HEK293 (cell line): Measurements from ENCODE around the gene MYH15.

ENCODE experiments used
- CTCF ChIA-PET: fragments of 350-600 bp; formaldehyde crosslinking; extraction: SDS; loops from one replicate; lab custom pipeline; 2021; ENCODE audit warnings: antibody characterized with exemption; lab: Yijun Ruan, JAX
- POLR2A ChIA-PET: fragments of 300-600 bp; formaldehyde crosslinking; extraction: SDS; loops from one replicate; lab custom pipeline; 2020; ENCODE audit warnings: antibody characterized with exemption, inconsistent platforms; lab: Yijun Ruan, JAX
- H3K27ac ChIP-seq: fragments of 200-500 bp; sonication (Bioruptor generic); 2 replicates; pipeline ENCODE4 v1.5.1; 2014; ENCODE audit warnings: low read depth, low read length, control low read depth, inconsistent platforms; ENCODE audit errors: extremely low read depth
- H3K36me3 ChIP-seq, 2 experiments: fragments of 200-500 bp in 1 of 2; sonication (Bioruptor generic) in 1 of 2; 1 replicate in 1 of 2; 2 replicates in 1 of 2; pipeline ENCODE4 v1.5.1; 2014 to 2017; ENCODE audit warnings: inconsistent platforms in 2 of 2, low read length in 2 of 2; ENCODE audit not compliant: control insufficient read depth in 2 of 2, insufficient read depth in 1 of 2
- H3K4me1 ChIP-seq: fragments of 200-500 bp; sonication (Bioruptor generic); 2 replicates; pipeline ENCODE4 v1.5.1; 2014; ENCODE audit warnings: mild to moderate bottlenecking, low read length, inconsistent platforms; ENCODE audit not compliant: control insufficient read depth, insufficient read depth
- H3K4me3 ChIP-seq: 2 replicates; pipeline ENCODE4 v1.5.1; 2011; ENCODE audit warnings: low read depth, mild to moderate bottlenecking, control low read depth, low read length, moderate library complexity
- H3K9me3 ChIP-seq: fragments of 200-500 bp; sonication (Bioruptor generic); 2 replicates; pipeline ENCODE4 v1.5.1; 2014; ENCODE audit warnings: low read depth, low read length, inconsistent platforms; ENCODE audit not compliant: control insufficient read depth, insufficient read depth
- EGR2 ChIP-seq: fragments of 450-650 bp; formaldehyde crosslinking; IDR thresholded peaks from 2 replicates; pipeline ENCODE4 v1.5.1; 2016; ENCODE audit warnings: low read depth, missing biosample characterization, missing genetic modification characterization
- ELK4 ChIP-seq: IDR thresholded peaks from 2 replicates; pipeline ENCODE4 v1.6.1; 2011; ENCODE audit warnings: mild to moderate bottlenecking, low read depth, low read length, borderline replicate concordance
- GLIS2 ChIP-seq: fragments of 450-650 bp; formaldehyde crosslinking; IDR thresholded peaks from 2 replicates; pipeline ENCODE4 v1.5.1; 2016; ENCODE audit warnings: missing biosample characterization, missing genetic modification characterization
- MYNN ChIP-seq: fragments of 450-650 bp; formaldehyde crosslinking; IDR thresholded peaks from 2 replicates; pipeline ENCODE4 v1.5.1; 2016; ENCODE audit warnings: missing biosample characterization, missing genetic modification characterization, borderline replicate concordance
- REST ChIP-seq: fragments of 450-650 bp; formaldehyde crosslinking; IDR thresholded peaks from 2 replicates; pipeline ENCODE4 v1.5.1; 2016; ENCODE audit warnings: missing biosample characterization, missing genetic modification characterization
- ZBTB17 ChIP-seq: fragments of 450-650 bp; formaldehyde crosslinking; IDR thresholded peaks from 2 replicates; pipeline ENCODE4 v1.5.1; 2016; ENCODE audit warnings: missing biosample characterization, missing genetic modification characterization
- ZFP41 ChIP-seq: fragments of 450-650 bp; formaldehyde crosslinking; IDR thresholded peaks from 2 replicates; pipeline ENCODE4 v1.5.1; 2016; ENCODE audit warnings: missing biosample characterization, missing genetic modification characterization, borderline replicate concordance
- ZNF112 ChIP-seq: fragments of 450-650 bp; formaldehyde crosslinking; IDR thresholded peaks from 2 replicates; pipeline ENCODE4 v1.5.0; 2017; ENCODE audit warnings: missing biosample characterization, missing genetic modification characterization
- ZNF133 ChIP-seq: fragments of 450-650 bp; formaldehyde crosslinking; IDR thresholded peaks from 2 replicates; pipeline ENCODE4 v1.5.1; 2016; ENCODE audit warnings: missing biosample characterization, missing genetic modification characterization
- ZNF146 ChIP-seq: fragments of 450-650 bp; formaldehyde crosslinking; IDR thresholded peaks from 2 replicates; pipeline ENCODE4 v1.5.1; 2016; ENCODE audit warnings: missing biosample characterization, missing genetic modification characterization
- ZNF16 ChIP-seq: fragments of 450-650 bp; formaldehyde crosslinking; IDR thresholded peaks from 2 replicates; pipeline ENCODE4 v1.5.1; 2016; ENCODE audit warnings: low read depth, missing biosample characterization, missing genetic modification characterization
- ZNF18 ChIP-seq: fragments of 450-650 bp; formaldehyde crosslinking; IDR thresholded peaks from 2 replicates; pipeline ENCODE4 v1.5.1; 2016; ENCODE audit warnings: missing biosample characterization, missing genetic modification characterization
- ZNF202 ChIP-seq: fragments of 450-650 bp; formaldehyde crosslinking; IDR thresholded peaks from 2 replicates; pipeline ENCODE4 v1.5.1; 2016; ENCODE audit warnings: missing biosample characterization, missing genetic modification characterization, borderline replicate concordance
- ZNF266 ChIP-seq: fragments of 450-650 bp; formaldehyde crosslinking; IDR thresholded peaks from 2 replicates; pipeline ENCODE4 v1.5.1; 2016; ENCODE audit warnings: missing biosample characterization, missing genetic modification characterization, low read depth
- ZNF391 ChIP-seq: fragments of 450-650 bp; formaldehyde crosslinking; IDR thresholded peaks from 2 replicates; pipeline ENCODE4 v1.5.1; 2016; ENCODE audit warnings: low read depth, missing biosample characterization, missing genetic modification characterization, borderline replicate concordance
- ZNF426 ChIP-seq: fragments of 450-650 bp; formaldehyde crosslinking; IDR thresholded peaks from 2 replicates; pipeline ENCODE4 v1.5.1; 2017; ENCODE audit warnings: missing biosample characterization, missing genetic modification characterization, mild to moderate bottlenecking, inconsistent platforms, moderate library complexity
- ZNF558 ChIP-seq: fragments of 450-650 bp; formaldehyde crosslinking; IDR thresholded peaks from 2 replicates; pipeline ENCODE4 v1.5.1; 2016; ENCODE audit warnings: missing biosample characterization, missing genetic modification characterization
- ZNF629 ChIP-seq: fragments of 450-650 bp; formaldehyde crosslinking; IDR thresholded peaks from 2 replicates; pipeline ENCODE4 v1.5.1; 2017; ENCODE audit warnings: missing biosample characterization, missing genetic modification characterization
- ZNF785 ChIP-seq: fragments of 450-650 bp; formaldehyde crosslinking; IDR thresholded peaks from 2 replicates; pipeline ENCODE4 v1.5.1; 2016; ENCODE audit warnings: missing biosample characterization, missing genetic modification characterization
- ZNF837 ChIP-seq: fragments of 450-650 bp; formaldehyde crosslinking; IDR thresholded peaks from 2 replicates; pipeline ENCODE4 v1.5.1; 2016; ENCODE audit warnings: missing biosample characterization, missing genetic modification characterization
- ZSCAN5A ChIP-seq: fragments of 450-650 bp; formaldehyde crosslinking; IDR thresholded peaks from 2 replicates; pipeline ENCODE4 v1.5.1; 2016; ENCODE audit warnings: missing biosample characterization, missing genetic modification characterization

MYH15 gene

GRCh38 chr3:108469126-108469525, 41.3 kb downstream of the MYH15 start:
- Histone ChIP-seq H3K4me3 (no peak overlapping the region), H3K36me3 (no peaks in the 10 kb centered on the region), H3K27ac (no peak overlapping the region), H3K4me1 (peaks cover 3% of the 10 kb centered on the region), H3K9me3 (no peaks in the 10 kb centered on the region)
- ChIA-PET POLR2A (no interaction called here), CTCF (interaction anchor here (0.6 to 0.7 kb wide), 2 partner anchors 9 to 1080 kb away, joined by 3 to 5 read pairs; no protein-coding TSS in a partner anchor)
- no peak for TF ChIP-seq ZNF426
- no peak for TF ChIP-seq ZNF266
- TF ChIP-seq ZNF146 (tag by site-specific recombination): no peak
- no peak for TF ChIP-seq ZNF837 (tag by site-specific recombination)
- no peak for TF ChIP-seq ZNF16 (tag by site-specific recombination)
- TF ChIP-seq ZNF558 (tag by site-specific recombination): no peak
- no peak for TF ChIP-seq ELK4
- TF ChIP-seq ZNF133: no peak
- no peak for TF ChIP-seq ZFP41 (tag by site-specific recombination)
- no peak for TF ChIP-seq ZBTB17
- TF ChIP-seq MYNN: no peak
- TF ChIP-seq ZNF112 (tag by site-specific recombination): no peak
- no peak for TF ChIP-seq REST

GRCh38 chr3:108468577-108468976, 41.8 kb downstream of the MYH15 start:
- no peak overlapping the region for H3K4me3 ChIP-seq
- POLR2A ChIA-PET: no interaction called here
- H3K9me3 ChIP-seq: no peaks in the 10 kb centered on the region
- no peaks in the 10 kb centered on the region for H3K36me3 ChIP-seq
- no peak overlapping the region for H3K27ac ChIP-seq
- TF ChIP-seq GLIS2 (tag by site-specific recombination) (no peak), ZNF391 (tag by site-specific recombination) (no peak), EGR2 (no peak), ZNF629 (no peak), ZNF202 (no peak), ZNF16 (tag by site-specific recombination) (no peak)
- TF ChIP-seq, all 188 proteins: peak for 0
- H3K4me1 ChIP-seq: peaks cover 3% of the 10 kb centered on the region
- CTCF ChIA-PET: no interaction called here

- no peaks in the 10 kb centered on the region for H3K9me3 ChIP-seq
- H3K4me3 ChIP-seq: no peak overlapping the region
- no peaks in the 10 kb centered on the region for H3K4me1 ChIP-seq
- ChIA-PET CTCF (interaction anchor here (1.1 kb wide), 1 partner anchor 15 kb away, joined by 3 read pairs; no protein-coding TSS in a partner anchor), POLR2A (no interaction called here)
- TF ChIP-seq ZNF18 (tag by site-specific recombination): no peak
- no peak for TF ChIP-seq ZNF785 (tag by site-specific recombination)
- TF ChIP-seq ZSCAN5A (tag by site-specific recombination): no peak
- no peaks in the 10 kb centered on the region for H3K36me3 ChIP-seq
- no peak overlapping the region for H3K27ac ChIP-seq
Observed at GRCh38 chr3:108462899-108463298, 47.5 kb downstream of the MYH15 start.
